GM19455 (cell line): ENCODE results near the gene NDP.
"Not testable (repeated sequence)": the region's sequence is repeated elsewhere in the genome, so short reads cannot be mapped to it uniquely, and the experiment has no call there.

Experiments used
- ATAC-seq: cut with Tn5 transposase; IDR thresholded peaks from one replicate; pipeline ENCODE4 v1.9.1; 2021; ENCODE audit not compliant: unreplicated experiment

NDP gene

GRCh38 chrX:43971966-43972961, 926 bp downstream of the NDP start:
- no peak for ATAC-seq

DNA sequence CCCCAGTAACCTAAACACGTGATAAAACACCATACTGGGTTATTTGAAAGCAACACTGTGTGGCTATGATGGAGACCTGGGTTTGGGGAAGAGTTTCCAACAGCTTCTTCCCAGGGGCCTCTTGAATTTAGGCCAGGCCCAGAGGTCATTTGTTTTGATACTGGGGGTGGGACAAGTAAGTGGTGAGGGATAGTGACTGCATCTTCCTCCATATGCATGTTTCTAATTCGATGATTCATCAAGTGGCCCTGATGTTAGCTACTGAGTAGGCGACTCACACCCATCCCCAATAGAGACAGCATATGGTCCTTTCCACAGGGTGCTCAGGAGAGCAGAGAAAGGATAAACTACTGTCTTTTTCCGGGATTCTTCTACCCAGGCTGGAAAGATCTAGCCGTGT, 2.7 kb downstream of the NDP start:
- ATAC-seq, result no peak

DNA sequence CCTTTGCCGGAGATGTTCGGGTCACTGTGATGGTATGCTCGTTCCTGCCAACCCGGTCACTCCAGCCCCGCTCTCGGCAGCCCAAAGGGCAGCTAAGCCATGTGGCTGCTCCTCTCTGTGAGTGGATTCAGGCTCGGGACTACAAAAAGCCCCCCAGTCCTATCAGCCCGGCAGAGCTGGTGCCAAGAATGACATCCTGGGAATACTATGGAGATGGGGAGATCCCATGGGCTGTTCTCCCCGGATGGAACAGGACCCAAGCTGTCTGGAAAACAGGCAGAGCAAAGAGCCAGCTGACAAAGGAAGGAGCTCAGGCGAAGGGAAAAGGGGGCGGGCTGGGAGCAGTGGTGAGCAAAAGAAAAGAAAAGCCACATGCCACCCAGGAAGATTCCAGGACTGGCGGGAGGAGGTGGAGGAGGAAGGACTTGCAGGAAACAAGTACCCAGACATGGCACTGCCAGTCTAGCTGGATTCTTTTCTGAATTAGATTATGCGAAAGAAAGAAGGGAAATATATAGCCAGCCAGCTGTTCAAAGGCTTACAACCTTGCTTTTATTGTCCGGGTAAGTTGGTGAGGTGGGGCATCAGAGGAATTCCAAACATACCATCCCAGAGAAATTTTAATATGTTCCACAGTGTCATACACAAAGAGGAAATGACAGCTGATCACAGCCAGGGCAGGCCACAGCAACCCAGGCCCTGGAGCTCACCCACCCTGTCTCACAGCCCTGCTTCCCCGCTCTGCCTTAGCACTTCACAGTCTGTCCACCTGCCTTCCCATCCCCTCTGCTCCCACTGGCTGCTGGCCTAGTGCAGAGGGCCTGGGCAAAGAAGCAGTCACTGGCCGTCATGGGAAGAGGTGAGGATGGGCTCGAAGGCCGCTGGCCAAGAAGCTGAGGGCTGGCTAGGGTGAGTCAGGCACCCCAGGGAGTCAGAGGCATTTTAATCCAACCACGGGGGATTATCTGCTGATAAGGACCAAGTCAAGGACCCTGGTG, 3.4 kb downstream of the NDP start:
- no peak for ATAC-seq

DNA sequence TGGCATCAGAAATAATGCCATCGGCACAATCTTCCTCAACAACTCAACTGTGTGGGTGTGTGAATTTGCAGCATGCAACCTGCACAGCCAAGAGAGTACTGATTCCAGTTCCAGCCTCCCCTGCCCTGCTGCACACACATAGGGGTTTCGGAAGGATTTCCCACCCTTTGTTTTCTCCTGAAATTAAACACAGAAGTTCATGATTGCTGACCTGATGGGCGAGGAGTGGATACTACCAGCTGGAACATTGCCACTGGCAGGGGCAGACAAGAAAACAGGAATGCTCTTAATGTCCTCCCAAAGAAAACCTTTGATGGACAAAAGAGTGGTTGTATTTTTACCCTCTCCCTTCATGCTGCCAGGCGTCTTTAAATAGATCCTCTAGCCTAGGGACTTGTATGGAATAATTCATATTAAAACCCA, 4.8 kb downstream of the NDP start:
- no peak for ATAC-seq

DNA sequence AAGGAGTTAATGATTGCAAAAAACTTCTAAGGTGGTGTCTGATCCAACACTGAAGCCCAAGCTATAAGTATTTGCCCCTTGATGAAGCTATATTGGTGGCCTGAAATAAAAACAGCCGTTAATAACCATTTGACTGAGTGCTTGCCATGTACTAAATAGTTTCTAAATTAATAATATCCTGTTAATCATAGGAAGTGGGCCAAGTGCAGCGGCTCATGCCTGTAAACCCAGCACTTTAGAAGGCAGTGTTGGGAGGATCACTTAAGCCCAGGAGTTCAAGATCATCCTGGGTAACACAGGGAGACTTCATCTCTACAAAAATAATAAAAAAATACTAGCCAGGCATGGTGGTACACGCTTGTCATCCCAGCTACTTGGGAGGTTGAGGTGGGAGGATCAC, 8.3 kb downstream of the NDP start:
- ATAC-seq, result no peak

DNA sequence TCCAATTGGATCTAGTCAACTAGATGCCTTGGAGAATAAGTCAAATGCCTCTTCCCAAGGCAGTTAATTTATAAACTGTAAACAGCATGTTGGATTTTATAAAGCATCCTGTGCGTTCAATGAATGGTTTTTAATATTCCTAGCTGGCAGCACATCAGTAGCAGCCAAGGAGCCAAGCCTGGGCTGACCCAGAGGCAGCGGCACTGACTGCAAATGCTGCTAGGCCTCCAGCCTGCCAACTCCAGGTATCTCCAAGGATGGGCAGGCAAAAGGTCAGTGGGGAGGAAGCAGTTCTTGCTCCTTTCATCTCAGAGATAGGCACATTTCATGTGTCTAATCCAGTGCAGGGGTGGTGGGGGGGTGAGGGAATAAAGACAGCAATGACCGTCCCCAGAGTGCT, 9.5 kb downstream of the NDP start:
- no peak for ATAC-seq

DNA sequence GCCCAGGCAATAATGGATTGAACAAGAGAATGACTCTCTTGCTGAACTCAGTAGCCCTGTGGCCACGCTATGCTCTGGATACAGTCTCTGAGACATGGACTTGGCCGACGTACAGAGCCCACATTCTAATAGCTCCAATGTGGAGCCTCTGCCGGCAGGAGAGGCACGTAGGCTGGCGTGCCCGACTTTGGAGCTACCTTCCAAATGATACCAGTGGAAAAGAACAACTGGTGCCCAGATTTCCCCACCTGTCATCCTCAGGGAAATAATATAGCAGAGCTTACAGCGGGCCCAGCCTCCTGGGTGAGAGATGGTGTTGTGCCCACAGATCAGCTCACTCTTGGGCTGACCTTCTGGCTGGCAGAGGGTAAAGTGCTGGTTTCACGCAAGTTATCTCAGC, 10.6 kb downstream of the NDP start:
- ATAC-seq, result no peak

DNA sequence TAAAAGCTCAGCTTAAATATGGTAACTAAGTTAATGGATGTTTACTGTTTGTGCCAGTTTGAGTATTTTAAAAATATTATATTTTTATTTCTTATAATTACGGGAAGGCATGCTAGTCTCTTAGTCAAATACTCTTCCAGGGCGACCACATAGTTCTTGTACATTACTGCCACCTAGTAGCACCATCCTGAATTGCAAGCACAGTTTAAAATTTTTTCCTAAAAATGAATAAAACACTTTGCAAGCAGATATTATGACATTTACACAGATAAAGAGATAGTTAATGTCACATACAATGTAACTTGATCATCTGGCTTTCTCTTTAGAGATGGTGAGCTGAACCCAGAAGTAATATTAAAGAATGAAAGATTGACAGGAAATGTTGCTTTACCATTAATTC, 11.5 kb downstream of the NDP start:
- ATAC-seq, result no peak

- ATAC-seq, result no peak
These were observed 14.7 kb downstream of the NDP start for GRCh38 chrX:43958529-43958928.

DNA sequence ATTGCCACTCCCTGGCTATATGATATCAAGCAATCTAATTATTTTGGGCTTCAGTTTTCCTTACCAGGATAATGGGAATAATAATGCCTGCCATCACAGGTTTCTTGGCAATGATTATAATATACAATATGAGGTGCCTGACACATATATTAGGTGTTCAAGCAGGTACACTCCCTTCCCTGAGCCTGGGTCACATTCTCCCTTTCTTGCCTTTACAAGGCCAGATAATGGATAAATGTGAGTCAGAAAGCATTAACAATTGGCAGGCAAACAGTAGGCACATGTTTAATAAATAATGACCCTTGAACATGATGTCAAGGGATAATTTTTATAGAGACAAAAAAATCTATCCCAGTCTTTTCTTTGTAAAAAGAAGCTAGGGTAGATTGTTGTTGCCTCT, 17.2 kb downstream of the NDP start:
- ATAC-seq, result no peak

DNA sequence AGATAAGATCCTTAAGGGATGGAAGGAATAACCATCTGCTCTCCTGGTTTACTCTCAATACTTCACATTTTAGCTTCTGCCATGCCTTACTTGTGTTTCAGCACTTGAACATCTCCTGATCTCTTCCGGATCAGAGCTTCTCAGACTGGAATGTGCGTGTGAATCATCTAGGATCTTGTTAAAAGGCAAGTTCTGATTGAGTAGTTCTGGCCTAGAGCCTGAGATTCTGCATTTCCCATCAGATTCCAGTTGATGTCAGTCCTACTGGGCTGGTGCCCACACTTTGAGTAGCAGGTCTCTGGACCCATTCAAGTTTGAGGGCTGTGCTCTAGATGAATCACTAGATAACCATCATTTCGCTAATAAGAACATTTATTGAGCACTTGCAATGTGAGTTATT, 20.0 kb downstream of the NDP start:
- ATAC-seq, result no peak

DNA sequence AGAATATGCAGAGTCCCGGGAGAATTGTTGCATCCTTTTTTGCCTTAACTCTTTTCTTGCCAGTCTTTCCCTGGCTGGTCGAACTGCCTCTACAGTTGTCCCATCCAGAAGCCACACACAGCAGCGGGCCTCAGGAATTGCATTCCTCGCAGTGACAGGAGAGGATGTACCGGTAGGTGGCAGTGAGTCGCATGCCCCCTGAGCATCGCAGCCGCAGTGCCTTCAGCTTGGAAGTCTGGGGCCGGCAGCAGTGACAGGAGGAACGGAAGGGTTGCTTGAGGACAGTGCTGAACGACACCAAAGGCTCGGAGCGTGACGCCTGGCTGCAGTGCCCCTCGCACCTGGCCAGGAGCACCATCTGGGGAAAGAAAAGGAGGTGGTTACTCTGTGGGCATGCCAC, 23.5 kb downstream of the NDP start:
- no peak for ATAC-seq

GRCh38 chrX:43940816-43941474, 32.2 kb downstream of the NDP start:
- no peak for ATAC-seq

DNA sequence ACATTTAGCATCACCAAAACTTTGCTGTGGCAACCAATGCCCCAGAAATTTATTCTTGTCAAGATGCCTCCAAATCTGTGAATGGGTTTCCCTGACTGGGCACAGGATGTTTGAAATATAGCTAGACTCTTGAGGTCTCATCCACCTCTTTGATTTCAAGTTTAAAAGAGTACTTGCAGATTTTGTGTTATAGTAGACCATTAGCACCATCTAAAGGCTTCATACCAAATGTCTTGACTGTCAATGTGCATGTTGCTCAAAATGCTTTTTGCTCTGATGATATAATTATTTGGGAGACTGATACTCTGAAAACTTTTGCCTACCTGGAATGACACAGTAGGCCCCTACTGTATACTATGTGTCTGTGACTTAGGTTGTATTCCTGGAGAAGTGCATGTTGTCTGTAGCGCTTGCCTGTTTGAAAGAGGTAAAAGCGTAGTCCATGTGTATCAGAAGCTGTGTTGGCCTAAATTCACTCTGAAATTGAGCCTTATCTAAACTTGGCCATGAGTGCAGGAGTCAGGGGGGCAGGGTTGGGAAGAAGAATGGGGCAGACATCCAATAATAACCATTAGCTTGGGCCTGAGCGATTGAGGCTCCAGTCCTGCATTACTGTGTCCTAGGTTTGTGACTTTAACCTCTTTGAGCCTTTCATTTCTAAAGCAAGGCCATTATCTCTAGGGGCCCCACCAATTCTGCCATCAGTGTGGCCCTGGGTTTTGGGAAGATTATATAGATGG, 33.8 kb downstream of the NDP start:
- no peak for ATAC-seq

DNA sequence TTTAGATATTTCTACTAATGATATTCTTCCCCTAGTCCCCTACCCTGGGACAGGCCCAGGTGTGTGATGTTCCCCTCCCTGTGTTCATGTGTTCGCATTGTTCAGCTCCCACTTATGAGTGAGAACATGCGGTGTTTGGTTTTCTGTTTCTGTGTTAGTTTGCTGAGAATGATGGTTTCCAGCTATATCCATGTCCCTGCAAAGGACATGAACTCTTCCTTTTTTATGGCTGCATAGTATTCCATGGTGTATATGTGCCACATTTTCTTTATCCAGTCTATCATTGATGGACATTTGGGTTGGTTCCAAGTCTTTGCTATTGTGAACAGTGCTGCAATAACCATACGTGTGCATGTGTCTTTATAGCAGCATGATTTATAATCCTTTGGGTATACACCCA, 51.2 kb downstream of the NDP start:
- ATAC-seq, result not testable (repeated sequence)

DNA sequence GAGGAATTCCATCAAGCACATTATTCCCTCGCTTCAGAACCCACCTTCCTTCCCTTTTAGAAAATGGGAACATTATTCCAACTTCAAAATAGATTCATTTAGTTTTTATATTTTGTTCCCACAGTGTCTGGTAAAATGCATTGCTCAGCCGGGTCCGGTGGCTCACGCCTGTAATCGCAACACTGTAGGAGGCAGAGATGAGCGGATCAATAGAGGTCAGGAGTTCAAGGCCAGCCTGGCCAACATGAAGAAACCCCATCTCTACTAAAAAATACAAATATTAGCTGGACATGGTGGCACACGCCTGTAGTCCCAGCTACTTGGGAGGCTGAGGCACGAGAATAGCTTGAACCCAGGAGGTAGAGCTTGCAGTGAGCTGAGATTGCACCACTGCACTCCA, 62.4 kb downstream of the NDP start:
- ATAC-seq, result not testable (repeated sequence)

- no peak for ATAC-seq
These were observed 63.2 kb downstream of the NDP start for GRCh38 chrX:43910012-43910411.

GRCh38 chrX:43909141-43909540, 64.0 kb downstream of the NDP start:
- no peak for ATAC-seq

GRCh38 chrX:43899878-43900815, 73.0 kb downstream of the NDP start:
- no peak for ATAC-seq
